Memory B cell (primary cell): ENCODE results near the gene ZFR2.
"Not testable (repeated sequence)": the region's sequence is repeated elsewhere in the genome, so short reads cannot be mapped to it uniquely, and the experiment has no call there.

Experiments used
- ATAC-seq: fragments of 150-1000 bp; cut with Tn5 transposase; 2 replicates; pipeline ENCODE4 v1.10.0; 2021; ENCODE audit warnings: low read depth, mild to moderate bottlenecking, moderate library complexity
- DNase-seq, 2 donors: peaks; one replicate each; pipeline ENCODE4 v3.0.0; 2022; ENCODE audit warnings: low spot score in 2 of 2
- H3K27ac Mint-ChIP-seq: one replicate; pipeline ENCODE4 v1.8.0; 2022; ENCODE audit warnings: mild to moderate bottlenecking, moderate library complexity, mixed read lengths
- H3K27me3 Mint-ChIP-seq: one replicate; pipeline ENCODE4 v1.8.0; 2022; ENCODE audit warnings: mixed read lengths
- H3K36me3 Mint-ChIP-seq: one replicate; pipeline ENCODE4 v1.8.0; 2022; ENCODE audit warnings: mild to moderate bottlenecking, mixed read lengths
- H3K4me1 Mint-ChIP-seq: one replicate; pipeline ENCODE4 v1.8.0; 2022; ENCODE audit warnings: mixed read lengths
- H3K4me3 Mint-ChIP-seq: one replicate; pipeline ENCODE4 v1.8.0; 2022; ENCODE audit warnings: mild to moderate bottlenecking, moderate library complexity, mixed read lengths
- H3K9me3 Mint-ChIP-seq: one replicate; pipeline ENCODE4 v1.8.0; 2022; ENCODE audit warnings: mixed read lengths

The ZFR2 gene

DNA sequence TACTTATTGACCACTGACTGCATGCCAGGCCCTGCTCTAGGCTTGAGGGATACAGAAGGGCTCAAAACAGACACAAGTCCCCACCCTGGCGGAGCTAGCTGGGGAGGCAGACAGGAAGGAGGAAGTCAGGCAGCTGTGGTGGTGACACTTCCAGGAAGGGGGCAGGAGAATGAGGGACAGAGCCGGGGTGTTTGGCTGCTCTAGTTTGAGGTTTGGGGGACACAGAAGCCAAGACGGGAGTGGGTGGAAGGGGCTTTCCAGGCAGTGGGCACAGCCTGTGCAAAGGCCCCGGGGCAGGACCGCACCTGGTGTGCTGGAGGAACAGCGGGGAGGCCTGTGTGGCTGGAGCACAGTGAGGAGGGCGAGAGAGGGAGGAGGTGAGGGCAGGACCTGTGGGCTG lies 102.3 kb downstream of the ZFR2 start:
- Mint-ChIP-seq H3K9me3 (no peaks in the 10 kb centered on the region), H3K4me1 (peaks cover 14% of the 10 kb centered on the region), H3K27ac (peak overlapping the region; percentile 69), H3K36me3 (peaks cover 17% of the 10 kb centered on the region), H3K4me3 (no peak overlapping the region), H3K27me3 (no peaks in the 10 kb centered on the region)
- ATAC-seq (no peak), DNase-seq (no peak)

DNA sequence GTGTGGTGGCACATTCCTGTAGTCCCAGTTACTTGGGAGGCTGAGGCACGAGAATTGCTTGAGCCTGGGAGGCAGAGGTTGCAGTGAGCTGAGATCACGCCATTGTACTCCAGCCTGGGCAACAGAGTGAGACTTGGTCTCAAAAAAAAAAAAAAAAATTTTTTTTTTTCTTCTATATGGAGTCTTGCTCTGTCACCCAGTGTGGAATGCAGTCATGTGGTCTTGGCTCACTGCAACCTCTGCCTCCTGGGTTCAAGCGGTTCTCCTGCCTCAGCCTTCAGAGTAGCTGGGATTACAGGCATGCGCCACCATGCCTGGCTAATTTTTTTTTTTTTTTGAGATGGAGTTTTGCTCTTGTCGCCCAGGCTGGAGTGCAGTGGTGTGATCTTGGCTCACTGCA lies 103.1 kb downstream of the ZFR2 start:
- Mint-ChIP-seq H3K4me1 (peaks cover 19% of the 10 kb centered on the region), H3K36me3 (peaks cover 15% of the 10 kb centered on the region)
- not testable (repeated sequence) for ATAC-seq, H3K9me3 Mint-ChIP-seq, DNase-seq, H3K27ac Mint-ChIP-seq, H3K4me3 Mint-ChIP-seq, H3K27me3 Mint-ChIP-seq

DNA sequence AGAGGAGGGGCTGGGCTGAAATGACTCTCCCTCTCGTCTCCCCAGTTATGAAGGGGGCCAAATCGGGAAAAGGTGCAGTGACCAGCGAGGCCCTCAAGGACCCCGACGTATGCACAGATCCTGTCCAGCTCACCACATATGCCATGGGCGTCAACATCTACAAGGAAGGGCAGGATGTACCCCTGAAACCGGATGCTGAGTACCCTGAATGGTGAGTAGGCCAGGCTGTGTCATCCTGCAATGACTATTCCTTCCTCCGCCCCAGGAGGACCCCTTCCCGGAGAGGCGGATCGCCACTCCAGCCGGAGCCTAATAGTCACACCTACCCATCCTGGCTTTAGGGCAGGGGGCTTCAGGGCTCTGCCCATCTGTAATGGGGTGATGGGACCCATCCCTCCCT lies 103.7 kb downstream of the ZFR2 start:
- no peaks in the 10 kb centered on the region for H3K9me3 Mint-ChIP-seq
- DNase-seq (no peak), ATAC-seq (no peak)
- peaks cover 15% of the 10 kb centered on the region for H3K36me3 Mint-ChIP-seq
- H3K4me1 Mint-ChIP-seq, result peaks cover 19% of the 10 kb centered on the region
- no peak overlapping the region for H3K27ac Mint-ChIP-seq
- H3K4me3 Mint-ChIP-seq, result no peak overlapping the region
- H3K27me3 Mint-ChIP-seq, result no peaks in the 10 kb centered on the region

DNA sequence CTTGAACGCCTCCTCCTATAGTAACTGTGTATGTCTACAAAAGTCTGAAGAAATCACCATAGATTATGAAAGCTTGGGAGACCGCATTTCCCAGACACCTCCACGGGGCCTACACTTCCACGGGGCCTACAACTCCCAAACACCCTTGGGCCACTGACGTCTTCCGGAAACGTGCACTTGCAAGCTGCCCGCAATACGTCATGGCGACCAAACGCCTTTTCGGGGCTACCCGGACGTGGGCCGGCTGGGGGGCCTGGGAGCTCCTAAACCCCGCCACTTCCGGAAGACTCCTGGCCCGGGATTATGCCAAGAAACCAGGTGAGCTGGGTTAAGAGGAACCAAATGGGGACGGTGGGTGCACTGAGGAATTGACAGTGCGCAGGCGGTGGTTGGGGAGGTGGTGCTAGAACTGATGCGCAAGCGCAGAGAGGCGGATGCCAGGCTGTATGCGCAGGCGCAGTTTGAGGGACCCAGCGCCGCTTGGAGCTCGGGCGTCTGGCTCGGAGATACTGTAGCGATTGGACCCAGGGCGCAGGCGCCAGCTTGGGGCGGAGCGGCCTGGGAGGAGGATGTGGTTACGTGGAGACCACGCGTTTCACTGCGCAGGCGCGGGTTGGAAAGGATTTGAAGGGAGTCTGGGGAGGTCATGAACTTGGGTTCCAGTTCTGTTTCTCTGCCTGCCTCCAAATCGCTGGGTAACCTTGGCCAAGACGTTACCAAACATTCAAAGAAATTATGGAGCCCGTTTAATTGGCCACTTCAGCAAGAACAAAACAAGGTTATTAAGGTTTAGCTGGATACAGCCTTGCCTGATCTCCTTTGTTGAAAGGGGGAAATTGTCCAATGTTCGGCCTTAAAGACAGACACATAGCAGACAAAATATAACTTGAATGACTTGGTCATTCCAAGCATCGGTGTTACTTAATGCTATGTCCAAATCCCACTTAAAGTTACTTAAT lies 106.1 kb downstream of the ZFR2 start, which contains the start of gene MRPL54:
Gene MRPL54 (plus strand): TSS at position 182 of the 959 bp plus-strand sequence. CDS start 19 bp downstream, at position 201.
- no peaks in the 10 kb centered on the region for H3K9me3 Mint-ChIP-seq
- H3K4me3 Mint-ChIP-seq, result peak within 1 kb of the TSS; percentile 99
- peaks cover 19% of the 10 kb centered on the region for H3K4me1 Mint-ChIP-seq
- ATAC-seq (peak; percentile 80), DNase-seq (peak; percentile 98 to 99)
- H3K27me3 Mint-ChIP-seq, result no peaks in the 10 kb centered on the region
- H3K36me3 Mint-ChIP-seq, result peaks cover 7% of the 10 kb centered on the region
- H3K27ac Mint-ChIP-seq, result peak within 1 kb of the TSS; percentile 100

DNA sequence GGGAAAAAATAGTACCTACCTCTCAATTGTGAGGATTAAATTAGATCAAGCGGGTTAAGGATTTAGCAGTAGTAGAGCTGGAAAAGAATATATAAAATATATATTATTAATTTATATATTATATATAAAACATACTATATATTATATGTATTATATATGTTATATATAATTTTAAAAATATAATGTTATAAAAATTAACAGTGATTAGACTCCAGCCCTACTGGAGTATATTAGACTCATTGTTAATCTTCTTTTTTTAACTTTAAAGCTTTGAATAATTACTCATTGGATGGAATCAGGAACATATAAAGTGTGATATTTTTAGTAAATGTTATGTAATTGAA lies 106.7 kb downstream of the ZFR2 start:
- Mint-ChIP-seq H3K4me3 (peak overlapping the region; percentile 99), H3K4me1 (peaks cover 19% of the 10 kb centered on the region)
- no peak for ATAC-seq

DNA sequence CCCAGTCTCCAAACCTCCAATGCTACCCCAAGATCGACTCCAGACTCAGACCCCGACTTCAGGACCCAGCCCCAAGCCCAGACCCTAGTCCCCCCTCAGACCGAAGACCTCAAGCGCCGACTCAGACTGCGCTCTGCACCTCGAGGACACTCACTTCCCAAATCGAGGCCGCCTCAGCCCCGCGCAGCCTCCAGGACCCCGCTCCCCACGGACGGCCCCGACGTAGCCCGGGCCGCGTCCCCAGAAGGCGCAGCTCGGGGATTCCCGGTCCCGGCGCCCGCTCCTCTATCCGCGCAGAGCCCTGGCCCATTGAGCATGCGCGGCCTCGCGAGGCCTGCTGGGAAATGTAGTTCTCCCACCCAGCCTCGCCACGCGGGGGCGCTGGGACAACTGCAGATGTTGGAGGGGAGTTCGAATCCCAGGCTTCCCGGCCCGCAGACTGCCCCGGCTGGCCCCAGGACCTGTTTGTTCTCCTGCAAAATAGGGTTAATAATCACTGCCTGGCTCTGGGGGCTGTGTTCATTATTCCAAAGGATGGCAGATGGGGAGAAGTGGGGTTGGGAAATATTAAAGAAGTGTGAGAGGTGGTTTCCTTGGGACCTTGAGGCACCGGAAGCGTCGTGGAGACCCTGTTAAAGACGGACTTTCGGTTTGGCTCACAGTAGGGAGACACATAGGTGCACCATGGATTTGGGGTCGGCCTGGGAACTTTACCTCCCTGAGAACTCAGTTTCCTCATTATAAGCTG lies 107.3 kb downstream of the ZFR2 start, which contains the start of gene APBA3:
Gene APBA3 (minus strand): TSS at position 311 of the 748 bp plus-strand sequence. CDS start 1,428 bp downstream, outside the sequence.
- Mint-ChIP-seq H3K27me3 (no peaks in the 10 kb centered on the region), H3K4me1 (peaks cover 17% of the 10 kb centered on the region), H3K36me3 (peaks cover 5% of the 10 kb centered on the region), H3K9me3 (no peaks in the 10 kb centered on the region), H3K27ac (peak within 1 kb of the TSS; percentile 100), H3K4me3 (peak within 1 kb of the TSS; percentile 99)
- peak; percentile 95 to 96 for DNase-seq
- peak; percentile 49 for ATAC-seq

More for the DNA sequence above, 106.7 kb downstream of the ZFR2 start:
- DNase-seq, result no peak
- peaks cover 7% of the 10 kb centered on the region for H3K36me3 Mint-ChIP-seq
- no peaks in the 10 kb centered on the region for H3K27me3 Mint-ChIP-seq
- H3K9me3 Mint-ChIP-seq, result no peaks in the 10 kb centered on the region
- H3K27ac Mint-ChIP-seq, result peak overlapping the region; percentile 100

DNA sequence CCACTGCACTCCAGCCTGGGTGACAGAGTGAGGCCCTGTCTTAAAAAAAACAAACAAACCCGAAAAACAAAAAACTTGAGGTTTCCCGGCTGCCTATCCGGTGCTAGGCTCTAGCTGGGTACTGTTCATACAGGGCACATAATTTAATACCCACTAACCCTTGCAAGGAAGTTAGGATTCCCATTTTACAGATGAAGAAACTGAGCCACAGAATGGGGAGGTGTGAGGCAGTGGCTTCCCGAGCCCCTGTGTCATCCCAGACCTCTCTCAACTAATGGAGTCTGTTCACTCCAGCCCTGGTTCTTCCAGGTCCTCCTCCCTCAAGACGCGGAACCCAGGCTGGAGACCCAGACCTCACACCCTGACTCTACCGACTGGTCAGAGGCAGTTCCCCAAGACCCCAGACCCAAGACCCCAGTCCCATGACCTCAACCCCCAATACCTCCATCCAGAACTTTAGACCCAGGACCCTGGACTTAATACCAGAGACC lies 107.9 kb downstream of the ZFR2 start:
- DNase-seq (no peak), ATAC-seq (no peak)
- Mint-ChIP-seq H3K4me1 (peaks cover 15% of the 10 kb centered on the region), H3K36me3 (peaks cover under 1% of the 10 kb centered on the region), H3K27me3 (no peaks in the 10 kb centered on the region), H3K27ac (peak overlapping the region; percentile 100), H3K4me3 (peak overlapping the region; percentile 99), H3K9me3 (no peaks in the 10 kb centered on the region)

DNA sequence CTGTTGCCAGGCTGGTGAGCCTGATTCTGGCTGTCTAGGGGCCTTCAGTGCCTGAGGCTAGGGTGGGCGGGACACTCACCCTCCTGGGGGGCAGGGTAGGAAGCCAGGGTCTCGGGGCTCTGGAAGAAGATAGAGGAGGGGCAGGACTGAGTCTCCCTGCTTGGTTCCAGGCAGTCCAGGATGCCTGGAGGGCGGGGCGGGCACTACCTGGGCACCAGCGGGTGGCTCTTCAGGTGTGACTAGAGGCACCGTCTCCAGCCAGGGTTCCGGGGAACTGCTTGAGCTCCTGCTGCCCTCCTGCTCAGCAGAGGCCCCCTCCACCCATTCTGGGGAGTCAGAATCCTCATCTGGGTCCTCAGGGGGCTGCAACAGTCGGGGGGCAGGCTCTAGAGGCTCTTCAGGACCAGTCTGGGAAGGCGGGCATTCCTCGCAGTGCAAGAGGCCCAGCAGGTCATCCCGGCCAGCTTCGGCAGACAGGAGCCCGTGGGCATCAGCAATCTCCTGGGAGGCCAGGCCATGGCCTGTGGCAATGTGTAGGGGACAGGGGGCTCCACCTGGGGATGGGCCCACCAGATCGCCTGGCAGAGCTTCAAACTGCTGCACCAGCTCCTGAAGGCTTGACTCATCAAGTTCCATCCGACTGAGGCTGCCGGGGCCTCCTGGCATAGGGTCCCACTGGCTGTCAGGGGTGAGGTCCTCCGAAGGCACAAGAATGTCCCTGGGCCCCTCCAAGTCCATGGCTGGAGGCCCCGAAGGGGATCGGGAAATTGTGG lies 109.2 kb downstream of the ZFR2 start:
- ATAC-seq (no peak), DNase-seq (no peak)
- Mint-ChIP-seq H3K4me1 (peaks cover 21% of the 10 kb centered on the region), H3K36me3 (peaks cover 8% of the 10 kb centered on the region), H3K9me3 (no peaks in the 10 kb centered on the region), H3K27me3 (no peaks in the 10 kb centered on the region), H3K27ac (no peak overlapping the region), H3K4me3 (peak overlapping the region; percentile 53)

DNA sequence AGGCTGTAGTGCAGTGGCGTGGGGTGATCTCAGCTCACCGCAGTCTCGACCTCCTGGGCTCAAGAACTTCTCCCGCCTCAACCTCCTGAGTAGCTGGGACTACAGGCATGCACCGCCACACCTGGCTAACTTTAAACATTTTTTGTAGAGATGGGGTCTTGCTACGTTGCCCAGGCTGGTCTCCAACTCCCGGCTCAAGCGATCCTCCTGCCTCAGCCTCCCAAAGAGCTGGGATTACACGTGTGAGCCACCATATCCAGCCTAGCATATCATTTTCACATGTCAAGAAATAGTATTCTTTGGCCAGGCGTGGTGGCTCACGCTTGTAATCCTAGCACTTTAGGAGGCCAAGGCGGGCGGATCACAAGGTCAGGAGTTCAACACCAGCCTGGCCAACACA lies 110.5 kb downstream of the ZFR2 start:
- not testable (repeated sequence) for DNase-seq, H3K27me3 Mint-ChIP-seq, ATAC-seq, H3K36me3 Mint-ChIP-seq, H3K9me3 Mint-ChIP-seq, H3K4me3 Mint-ChIP-seq, H3K27ac Mint-ChIP-seq
- peaks cover 21% of the 10 kb centered on the region for H3K4me1 Mint-ChIP-seq

DNA sequence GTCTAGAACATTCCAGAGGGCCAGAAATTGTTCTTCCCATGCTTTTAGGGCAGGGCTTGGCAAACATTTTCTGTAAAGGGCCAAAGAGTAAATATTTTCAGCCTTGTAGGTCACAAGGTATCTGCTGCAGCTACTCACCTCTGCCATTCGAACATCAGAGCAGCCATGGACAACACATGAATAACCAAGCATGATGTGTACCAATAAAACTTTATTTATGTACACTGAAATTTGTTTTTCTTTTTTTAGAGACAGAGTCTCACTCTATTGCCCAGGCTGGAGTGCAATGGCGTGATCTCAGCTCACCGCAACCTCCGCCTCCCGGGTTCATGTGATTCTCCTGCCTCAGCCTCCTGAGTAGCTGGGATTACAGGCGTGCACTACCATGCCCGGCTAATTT lies 111.1 kb downstream of the ZFR2 start:
- not testable (repeated sequence) for H3K4me3 Mint-ChIP-seq, H3K27me3 Mint-ChIP-seq, H3K9me3 Mint-ChIP-seq, DNase-seq, H3K27ac Mint-ChIP-seq, ATAC-seq, H3K36me3 Mint-ChIP-seq
- peaks cover 17% of the 10 kb centered on the region for H3K4me1 Mint-ChIP-seq
